ENCODE data around the gene BEGAIN. TPM values are rescaled to one million over a fixed set of nuclear protein-coding genes. Genes with fewer than 3 reads are reported as not detected.

Gene BEGAIN
- total and polyA plus RNA-seq, 2 of the 8 experiments (the other 6 are each of a cell fraction or from before 2014, with no cell fraction given), result 2.9 to 3.0 TPM

- TF ChIP-seq NANOG (IDR thresholded peaks at IDR 0.05; ENCODE audit: insufficient read depth, low read depth, low read length, poor library complexity, severe bottlenecking), result no peak
- no peak for TF ChIP-seq RAD21 (IDR thresholded peaks at IDR 0.05 in 1 of 2, conservative IDR thresholded peaks at IDR 0.05 in 1 of 2; ENCODE audit: low read depth in 2 of 2, low read length in 2 of 2)
- no peak for TF ChIP-seq HDAC6 (IDR thresholded peaks at IDR 0.05; ENCODE audit: low read depth, low read length)
- TF ChIP-seq RBBP5 (IDR thresholded peaks at IDR 0.05; ENCODE audit: borderline replicate concordance, low read depth, low read length), result no peak
- no peak for TF ChIP-seq SP1 (IDR thresholded peaks at IDR 0.05; ENCODE audit: low read depth, low read length)
Measured at GRCh38 chr14:100582496-100583165, 4.6 kb downstream of the BEGAIN start (continued).

All from H1 (cell line).